Measurements from ENCODE around the gene PHACTR4. TPM values are rescaled to one million over a fixed set of nuclear protein-coding genes. Genes with fewer than 3 reads are reported as not detected.

PHACTR4 gene
- total RNA-seq, 1 experiment from 2014 or later: 6.9 TPM

DNA sequence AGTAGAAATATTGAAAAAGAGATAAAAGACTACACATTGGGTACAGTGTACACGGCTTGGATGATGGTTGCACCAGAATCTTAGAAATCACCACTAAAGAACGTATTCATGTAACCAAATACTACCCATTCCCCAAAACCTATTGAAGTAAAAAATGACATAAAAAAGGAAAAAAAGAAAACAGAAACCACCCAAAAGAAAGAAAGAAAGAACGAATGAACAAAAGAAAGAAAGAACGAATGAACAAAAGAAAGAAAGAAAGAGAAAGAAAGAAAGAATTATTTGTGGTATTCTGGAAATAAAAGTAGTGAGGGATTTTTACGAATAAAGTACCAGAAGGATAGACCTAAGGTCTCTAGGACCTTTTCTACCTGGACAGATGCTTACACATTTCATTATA lies 42.1 kb downstream of the PHACTR4 start:
- H3K27me3 ChIP-seq: no peaks in the 10 kb centered on the region
- no peak for DNase-seq
- peaks cover 8% of the 10 kb centered on the region for H3K36me3 ChIP-seq
- no peaks in the 10 kb centered on the region for H3K9me3 ChIP-seq
- H3K4me3 ChIP-seq: no peak overlapping the region

DNA sequence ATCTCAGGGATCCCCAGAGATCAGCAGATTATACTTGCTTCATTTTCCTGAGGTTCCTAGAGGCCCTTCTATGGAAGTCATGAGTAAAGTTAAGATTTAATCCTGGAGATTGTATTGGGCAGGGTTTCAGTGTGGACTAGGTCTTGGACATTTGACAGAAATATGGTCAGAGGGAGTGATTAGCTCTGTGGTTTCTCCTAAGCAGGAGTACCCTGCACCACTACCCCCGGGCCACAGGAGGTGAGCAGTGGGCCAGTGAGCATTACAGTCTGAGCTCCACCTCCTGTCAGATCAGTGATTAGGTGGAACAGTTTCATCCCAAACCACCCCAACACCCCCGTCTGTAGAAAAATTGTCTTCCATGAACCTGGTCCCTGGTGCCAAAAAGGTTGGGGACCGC lies 43.2 kb downstream of the PHACTR4 start:
- H3K27me3 ChIP-seq: no peaks in the 10 kb centered on the region
- no peak overlapping the region for H3K4me3 ChIP-seq
- H3K9me3 ChIP-seq: no peaks in the 10 kb centered on the region
- DNase-seq: peak; percentile 28
- peaks cover 8% of the 10 kb centered on the region for H3K36me3 ChIP-seq

DNA sequence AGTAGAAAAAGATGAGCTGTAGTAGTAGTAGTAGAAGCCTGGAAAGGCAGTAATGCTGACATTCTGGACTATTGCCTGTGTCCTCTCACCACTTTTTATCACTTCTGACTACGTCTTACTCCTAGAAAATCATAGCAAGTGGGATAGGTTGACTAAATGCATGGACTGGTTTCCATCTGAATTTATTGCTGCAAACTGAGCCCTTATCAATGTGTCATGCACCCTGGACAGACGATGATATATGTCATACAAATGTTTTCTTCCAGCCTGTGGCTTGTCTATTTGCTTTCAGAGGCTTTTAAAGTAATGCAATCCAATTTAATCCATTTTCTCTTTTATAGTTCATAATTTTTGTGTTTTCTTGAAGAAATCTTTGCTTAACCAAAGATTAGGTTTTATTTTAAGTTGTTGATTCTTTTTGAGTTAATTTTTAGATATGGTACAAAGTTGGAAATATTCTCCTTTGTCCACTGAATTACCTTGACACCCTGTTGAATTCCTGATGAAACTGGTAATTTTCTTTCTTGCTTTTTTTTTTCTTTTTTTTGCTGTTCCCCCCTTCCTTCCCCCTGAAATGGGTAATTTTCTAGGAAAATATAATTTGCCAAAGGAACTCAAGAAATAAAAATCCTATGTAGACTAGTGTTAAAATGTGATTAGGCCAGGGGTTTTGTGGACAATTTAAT lies 47.1 kb downstream of the PHACTR4 start:
- Histone ChIP-seq H3K9me3 (no peaks in the 10 kb centered on the region), H3K27me3 (no peaks in the 10 kb centered on the region)
- no peak for DNase-seq

DNA sequence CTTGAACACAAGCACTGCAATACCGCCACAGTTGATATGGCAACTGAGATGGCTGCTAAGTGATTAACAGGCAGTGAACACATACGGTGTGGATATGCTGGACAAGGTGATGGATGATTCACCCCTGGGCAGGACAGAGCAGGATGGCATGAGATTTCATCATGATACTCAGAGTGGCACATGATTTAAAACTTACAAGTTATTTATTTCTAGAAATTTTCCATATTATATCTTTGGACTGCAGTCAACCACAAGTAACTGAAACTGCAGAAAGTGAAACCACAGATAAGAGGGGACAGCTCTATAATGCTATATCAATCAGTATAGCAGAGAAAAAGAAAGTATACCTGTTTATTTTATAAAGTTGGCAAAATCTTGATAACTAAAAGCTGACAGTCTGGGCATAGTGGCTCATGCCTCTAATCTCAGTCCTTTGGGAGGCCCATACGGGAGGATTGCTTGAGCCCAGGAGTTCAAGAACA lies 47.9 kb downstream of the PHACTR4 start:
- Histone ChIP-seq H3K36me3 (no peaks in the 10 kb centered on the region), H3K27me3 (no peaks in the 10 kb centered on the region), H3K9me3 (no peaks in the 10 kb centered on the region), H3K4me3 (peak overlapping the region; percentile 2; the same call in 1 of the 2 replicates)
- DNase-seq: peak; percentile 59

More for the DNA sequence above, 47.1 kb downstream of the PHACTR4 start:
- no peaks in the 10 kb centered on the region for H3K36me3 ChIP-seq
- no peak overlapping the region for H3K4me3 ChIP-seq

DNA sequence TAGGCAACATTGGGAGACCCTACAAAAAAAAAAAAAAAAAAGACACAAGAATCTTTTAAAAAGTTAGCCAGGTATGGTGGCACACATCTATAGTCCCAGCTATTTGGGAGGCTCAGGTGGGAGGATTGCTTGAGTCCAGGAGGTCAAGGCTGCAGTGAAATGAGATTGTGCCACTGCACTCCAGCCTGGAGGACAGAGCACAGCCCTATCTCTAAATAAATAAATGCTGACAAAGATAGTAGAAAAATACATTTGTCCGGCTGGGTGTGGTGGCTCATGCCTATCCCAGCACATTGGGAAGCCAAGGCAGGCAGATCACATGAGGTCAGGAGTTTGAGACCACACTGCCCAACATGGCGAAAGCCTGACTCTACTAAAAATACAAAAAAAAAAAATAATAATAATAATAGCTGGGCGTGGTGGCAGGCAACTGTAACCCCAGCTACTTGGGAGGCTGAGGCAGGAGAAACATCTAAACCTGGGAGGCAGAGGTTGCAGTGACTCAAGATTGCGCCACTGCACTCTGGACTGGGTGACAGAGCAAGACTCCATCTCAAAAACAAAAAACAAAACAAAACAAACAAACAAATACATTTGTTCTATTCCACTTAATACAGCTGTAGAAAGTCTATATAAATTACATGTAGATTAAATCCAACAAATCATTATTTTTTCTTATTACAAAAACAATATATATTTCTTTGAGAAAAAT lies 48.5 kb downstream of the PHACTR4 start:
- Histone ChIP-seq H3K9me3 (no peaks in the 10 kb centered on the region), H3K27me3 (no peaks in the 10 kb centered on the region), H3K36me3 (no peaks in the 10 kb centered on the region), H3K4me3 (no peak overlapping the region)
- no peak for DNase-seq

DNA sequence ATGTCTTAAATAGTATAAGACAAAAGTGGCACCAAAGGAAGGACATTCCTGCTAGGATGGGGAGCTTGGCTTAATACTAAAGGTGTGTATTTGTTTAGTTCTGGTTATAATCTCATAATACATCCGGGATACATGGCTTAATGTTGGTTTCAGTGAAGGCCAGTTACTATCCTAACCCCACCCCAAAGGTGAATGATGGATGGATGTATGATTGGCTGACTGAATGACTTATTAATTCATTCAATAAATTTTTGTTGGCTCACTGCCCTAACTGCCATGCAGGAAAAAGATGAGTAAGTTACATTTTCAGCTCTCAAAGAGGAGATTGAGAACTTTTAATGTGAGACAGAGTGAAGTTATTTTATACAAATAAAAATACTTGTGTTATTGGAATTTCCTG lies 52.2 kb downstream of the PHACTR4 start:
- H3K36me3 ChIP-seq: 0 out of 2 replicates have a peak, but pooled peaks cover 2% of the 10 kb centered on the region
- H3K4me3 ChIP-seq: no peak overlapping the region
- H3K9me3 ChIP-seq: no peaks in the 10 kb centered on the region
- DNase-seq: no peak
- no peaks in the 10 kb centered on the region for H3K27me3 ChIP-seq

DNA sequence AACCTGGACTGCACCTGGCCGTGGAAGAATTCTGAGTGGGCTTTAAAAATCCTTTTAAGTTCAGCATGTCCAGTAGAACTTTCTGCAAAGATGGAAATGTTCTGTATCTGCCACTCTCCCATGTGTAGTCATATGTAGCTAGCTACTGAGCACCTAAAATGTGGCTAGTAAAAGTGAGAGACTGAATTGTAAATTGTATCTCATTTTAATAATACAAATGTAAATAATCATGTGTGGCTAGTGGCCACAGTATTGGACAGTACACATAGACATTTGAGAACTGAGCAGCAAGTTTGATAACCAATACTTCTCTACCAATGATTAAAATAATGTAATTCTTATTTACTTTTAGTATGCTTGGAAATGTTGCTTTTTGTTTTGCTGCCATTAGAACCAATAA lies 57.3 kb downstream of the PHACTR4 start:
- Histone ChIP-seq H3K36me3 (peaks cover 6% of the 10 kb centered on the region; the same call in 1 of the 2 replicates), H3K4me3 (no peak overlapping the region), H3K27me3 (no peaks in the 10 kb centered on the region), H3K9me3 (no peaks in the 10 kb centered on the region)
- DNase-seq: no peak

DNA sequence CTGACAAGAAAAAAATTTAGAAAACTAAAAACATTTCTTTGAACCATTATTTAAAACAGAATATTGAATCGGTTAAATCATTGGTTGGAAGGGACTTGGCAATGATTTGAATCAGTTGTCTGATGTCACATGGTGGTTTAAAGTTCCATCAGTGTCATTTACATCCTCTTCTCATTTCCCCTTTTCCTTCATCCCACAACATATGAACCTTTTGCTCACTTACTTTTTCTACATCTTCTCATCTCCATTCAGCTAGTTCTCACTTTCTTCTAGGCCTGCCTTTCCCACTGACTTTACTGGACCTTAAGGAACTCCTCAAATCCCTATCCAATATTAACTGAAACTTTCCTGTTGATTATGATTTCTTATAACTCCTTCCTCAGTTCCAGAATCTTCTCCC lies 58.5 kb downstream of the PHACTR4 start:
- no peaks in the 10 kb centered on the region for H3K27me3 ChIP-seq
- no peak for DNase-seq
- no peaks in the 10 kb centered on the region for H3K9me3 ChIP-seq
- H3K36me3 ChIP-seq: peaks cover 6% of the 10 kb centered on the region; the same call in 1 of the 2 replicates
- no peak overlapping the region for H3K4me3 ChIP-seq

DNA sequence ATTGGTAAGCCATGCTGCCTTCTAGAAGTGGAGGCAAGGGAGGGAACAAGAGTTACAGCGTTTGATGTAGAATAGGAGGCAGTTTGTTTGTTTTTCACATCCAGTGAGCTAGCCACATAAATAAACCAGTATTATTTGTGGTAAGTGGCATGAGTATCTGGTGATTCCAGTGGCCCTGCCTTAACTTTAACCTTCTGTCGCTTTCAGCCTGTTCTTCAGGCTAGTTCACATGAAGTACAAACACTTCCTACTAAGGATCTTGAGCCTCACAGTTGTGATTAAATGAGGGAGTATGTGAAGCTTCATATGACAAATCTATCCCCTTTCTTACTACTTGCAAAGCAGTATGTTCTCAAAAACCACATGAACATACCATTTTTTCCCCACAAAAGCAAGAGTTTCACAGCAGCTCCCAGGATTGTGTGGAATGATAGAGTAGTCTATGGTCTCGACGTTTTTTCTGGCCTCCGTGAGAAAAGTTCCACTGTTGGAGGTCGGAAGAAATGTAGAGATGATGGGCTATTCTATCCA lies 59.5 kb downstream of the PHACTR4 start:
- H3K9me3 ChIP-seq: no peaks in the 10 kb centered on the region
- peaks cover 4% of the 10 kb centered on the region; the same call in 1 of the 2 replicates for H3K36me3 ChIP-seq
- H3K4me3 ChIP-seq: no peak overlapping the region
- no peaks in the 10 kb centered on the region for H3K27me3 ChIP-seq
- DNase-seq: no peak

DNA sequence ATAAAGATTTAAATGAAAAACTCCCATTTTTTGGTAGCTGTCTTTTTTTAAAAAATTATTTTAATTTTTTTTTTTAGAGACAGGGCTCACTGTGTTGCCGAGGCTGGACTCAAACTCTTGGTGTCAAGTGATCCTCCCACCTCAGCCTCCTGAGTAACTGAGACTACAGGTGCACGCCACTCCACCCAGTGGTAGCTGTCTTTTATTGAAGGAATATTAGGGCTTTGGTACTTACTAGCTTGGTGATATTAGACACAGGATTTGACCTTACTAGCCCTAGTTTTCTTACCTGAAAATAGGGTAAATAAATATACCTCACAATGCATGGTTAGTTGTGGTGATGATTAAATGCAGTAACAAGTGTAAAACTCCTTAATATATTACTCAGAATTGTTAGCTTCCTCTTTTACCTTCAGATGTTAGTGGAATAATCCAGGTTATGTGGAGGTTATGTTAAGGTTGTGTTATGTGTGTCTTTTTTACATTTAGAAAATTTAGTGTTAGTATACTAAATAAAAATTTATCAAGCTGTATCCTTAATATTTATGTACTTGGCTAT lies 66.8 kb downstream of the PHACTR4 start:
- Histone ChIP-seq H3K4me3 (no peak overlapping the region), H3K36me3 (peaks cover 11% of the 10 kb centered on the region; the same call in 1 of the 2 replicates), H3K27me3 (no peaks in the 10 kb centered on the region), H3K9me3 (no peaks in the 10 kb centered on the region)
- no peak for DNase-seq

DNA sequence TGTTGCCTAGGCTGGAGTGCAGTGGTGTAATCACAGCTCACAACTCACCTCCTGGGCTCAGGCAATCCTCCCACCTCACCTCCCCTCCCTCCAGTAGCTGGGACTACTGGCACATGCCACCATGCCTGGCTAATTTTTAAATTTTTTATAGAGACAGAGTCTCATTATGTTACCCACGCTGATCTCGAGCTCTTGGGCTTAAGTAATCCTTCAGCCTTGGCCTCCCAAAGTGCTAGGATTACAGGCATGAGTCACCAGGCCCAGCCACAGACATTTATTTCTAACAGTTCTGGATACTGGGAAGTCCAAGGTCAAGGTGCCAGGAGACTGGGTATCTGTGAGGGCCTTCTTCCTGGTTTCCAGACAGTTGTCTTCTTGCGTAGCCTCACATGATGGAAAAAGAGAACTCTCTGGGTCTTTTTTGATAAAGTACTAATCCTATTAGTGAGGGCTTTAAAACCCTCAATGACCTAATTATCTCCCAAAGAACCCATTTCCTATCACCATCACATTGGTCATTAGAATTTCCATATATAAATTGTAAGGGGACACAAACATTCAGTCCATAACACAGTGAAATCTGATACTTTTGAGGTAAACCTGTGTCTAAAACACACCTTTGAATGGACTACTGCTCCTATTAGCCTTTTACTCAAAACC lies 67.9 kb downstream of the PHACTR4 start:
- peaks cover 11% of the 10 kb centered on the region; the same call in 1 of the 2 replicates for H3K36me3 ChIP-seq
- H3K27me3 ChIP-seq: no peaks in the 10 kb centered on the region
- peak; percentile 88 for DNase-seq
- H3K4me3 ChIP-seq: no peak overlapping the region
- no peaks in the 10 kb centered on the region for H3K9me3 ChIP-seq

DNA sequence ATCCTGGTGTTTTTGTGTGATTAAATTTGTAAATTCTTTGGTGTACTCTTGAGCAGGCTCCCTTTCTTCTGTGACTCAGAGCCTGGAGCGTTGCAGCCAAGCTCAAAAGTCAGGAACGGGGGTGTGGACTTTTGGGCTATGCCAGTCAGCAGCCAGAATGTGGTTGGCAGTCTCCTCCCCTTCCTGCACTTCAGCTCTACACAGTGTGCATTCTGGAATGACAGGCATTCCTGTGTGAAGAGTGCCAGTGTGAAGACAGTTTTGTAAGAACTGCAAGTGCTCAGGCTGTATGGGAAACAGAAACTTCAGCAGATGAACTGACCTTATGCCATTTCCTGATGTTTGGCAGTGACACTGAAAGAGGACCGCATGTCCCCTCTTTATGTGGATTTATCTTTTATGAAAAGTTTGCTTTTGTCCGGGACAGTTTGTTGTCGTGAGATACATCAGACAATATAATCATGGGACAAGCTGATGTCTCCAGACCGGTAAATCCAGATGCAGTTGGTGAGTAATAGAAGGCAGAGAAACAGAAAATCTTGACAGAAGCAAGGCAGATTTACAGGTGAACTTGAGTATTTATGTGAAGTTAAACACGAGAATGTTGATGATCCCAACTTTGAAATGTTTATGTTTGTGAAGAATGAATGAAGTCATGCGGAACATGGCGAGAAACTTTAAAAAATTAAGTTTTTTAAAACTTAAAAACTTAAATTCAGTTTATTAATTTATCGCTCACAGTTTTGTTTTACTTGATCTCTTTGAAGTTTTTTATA lies 68.6 kb downstream of the PHACTR4 start:
- Histone ChIP-seq H3K36me3 (peaks cover 11% of the 10 kb centered on the region; the same call in 1 of the 2 replicates), H3K4me3 (peak overlapping the region; percentile 56), H3K9me3 (no peaks in the 10 kb centered on the region), H3K27me3 (no peaks in the 10 kb centered on the region)
- peak; percentile 97 for DNase-seq

DNA sequence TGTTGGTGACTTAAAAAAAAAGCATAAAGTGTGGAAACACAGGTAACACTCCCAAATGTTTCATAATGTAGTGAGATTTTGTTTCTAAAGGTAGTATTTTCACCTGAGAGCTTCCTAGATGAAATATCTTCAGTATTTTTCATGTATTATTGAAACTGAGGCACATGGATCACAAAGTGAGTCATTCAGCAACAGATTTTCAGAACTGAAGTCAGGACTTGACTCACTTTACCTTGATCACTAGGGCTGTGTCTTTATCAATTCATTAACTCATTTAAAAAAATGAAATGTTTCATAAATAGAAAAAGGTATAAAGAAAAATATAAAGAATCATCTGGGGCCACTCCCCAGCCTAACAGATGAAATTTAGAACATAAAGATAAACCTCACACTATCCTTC lies 69.8 kb downstream of the PHACTR4 start:
- Histone ChIP-seq H3K9me3 (no peaks in the 10 kb centered on the region), H3K36me3 (peaks cover 17% of the 10 kb centered on the region), H3K27me3 (no peaks in the 10 kb centered on the region), H3K4me3 (peak overlapping the region; percentile 56)
- no peak for DNase-seq

DNA sequence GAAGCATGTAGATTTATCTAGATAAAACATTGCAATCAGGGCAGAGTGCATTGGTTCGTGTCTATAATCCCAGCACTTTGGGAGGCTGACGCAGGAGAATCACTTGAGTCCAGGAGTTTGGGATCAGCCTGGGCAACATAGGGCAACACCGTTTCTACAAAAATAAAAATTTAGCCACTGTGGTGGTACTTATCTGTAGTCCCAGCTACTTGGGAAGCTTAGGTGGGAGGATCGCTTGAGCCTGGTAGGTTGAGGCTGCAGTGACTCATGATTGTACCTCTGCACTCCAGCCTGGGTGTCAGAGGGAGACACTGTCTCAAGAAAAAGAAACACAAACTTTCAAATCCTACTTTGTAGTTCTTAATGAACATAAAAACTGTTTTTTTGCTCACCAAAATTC lies 72.1 kb downstream of the PHACTR4 start:
- Histone ChIP-seq H3K36me3 (peaks cover 16% of the 10 kb centered on the region), H3K27me3 (no peaks in the 10 kb centered on the region), H3K9me3 (no peaks in the 10 kb centered on the region), H3K4me3 (no peak overlapping the region)
- no peak for DNase-seq

DNA sequence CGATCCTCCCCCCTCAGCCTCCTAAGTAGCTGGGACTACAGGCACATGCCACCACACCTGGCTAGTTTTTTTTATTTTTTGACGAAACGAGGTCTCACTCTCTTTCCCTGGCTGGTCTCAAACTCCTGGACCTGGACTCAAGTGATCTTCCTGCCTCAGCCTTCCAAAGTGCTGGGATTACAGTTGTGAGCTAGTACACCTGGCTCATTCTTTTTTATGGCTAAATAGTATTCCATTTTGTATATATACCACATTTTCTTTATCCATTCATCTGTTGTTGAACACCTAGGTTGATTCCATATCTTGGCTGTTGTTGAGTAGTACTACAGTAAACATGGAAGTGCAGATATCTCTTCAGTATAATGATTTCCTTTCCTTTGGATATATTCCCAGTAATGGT lies 74.0 kb downstream of the PHACTR4 start:
- no peak for DNase-seq
- Histone ChIP-seq H3K9me3 (no peaks in the 10 kb centered on the region), H3K4me3 (no peak overlapping the region)

DNA sequence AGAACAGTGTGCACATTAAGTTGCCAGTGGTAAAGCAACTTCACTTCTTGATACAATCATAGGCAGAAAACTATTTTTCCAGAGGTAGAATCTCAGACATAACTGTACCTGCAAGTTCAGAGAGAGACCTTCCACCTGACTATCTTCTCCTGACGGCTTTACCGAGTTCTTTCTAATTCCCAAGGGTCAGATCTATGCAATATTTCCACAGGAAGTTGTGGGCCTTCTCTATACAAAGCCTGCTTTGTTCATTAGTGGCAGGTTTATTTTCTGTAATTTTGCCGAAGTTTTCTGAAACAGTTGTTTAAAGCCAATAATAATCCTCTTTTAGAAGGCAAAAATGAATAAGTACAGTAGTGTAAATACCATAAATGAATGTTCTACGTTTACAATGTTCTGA lies 78.1 kb downstream of the PHACTR4 start:
- DNase-seq: no peak
- Histone ChIP-seq H3K36me3 (peaks cover 25% of the 10 kb centered on the region), H3K4me3 (no peak overlapping the region)

More for the DNA sequence above, 74.0 kb downstream of the PHACTR4 start:
- peaks cover 22% of the 10 kb centered on the region for H3K36me3 ChIP-seq
- H3K27me3 ChIP-seq: no peaks in the 10 kb centered on the region

More for the DNA sequence above, 78.1 kb downstream of the PHACTR4 start:
- Histone ChIP-seq H3K27me3 (no peaks in the 10 kb centered on the region), H3K9me3 (no peaks in the 10 kb centered on the region)

Data from MG63 (cell line).